HCT116 (cell line): ENCODE results near the gene IL36RN.

Experiments
- ATF3 ChIP-seq: IDR thresholded peaks from 2 replicates; pipeline ENCODE4 v1.6.1; 2012
- EZH2 ChIP-seq: fragments of 200-600 bp; sonication (generic); IDR thresholded peaks from 2 replicates; pipeline ENCODE4 v1.6.1; 2017; ENCODE audit warnings: antibody characterized with exemption, mixed run types
- POLR2A ChIP-seq: IDR thresholded peaks from 2 replicates; pipeline ENCODE4 v1.7.0; 2011; ENCODE audit warnings: borderline replicate concordance; ENCODE audit not compliant: insufficient read depth, insufficient read length; ENCODE audit errors: extremely low read depth
- SP1 ChIP-seq: IDR thresholded peaks from 2 replicates; pipeline ENCODE4 v1.6.1; 2012; ENCODE audit warnings: low read depth
- TF ChIP-seq, protein P1 (sequence below), 3 experiments: fragments of 200-600 bp in 1 of 3; sonication (generic) in 1 of 3; IDR thresholded peaks in 2 of 3; conservative IDR thresholded peaks in 1 of 3; 2 replicates each; pipeline ENCODE4 v1.5.1; 2012 to 2017; ENCODE audit warnings: low read depth in 2 of 3, low read length in 2 of 3, antibody characterized with exemption in 1 of 3, borderline replicate concordance in 1 of 3, control low read depth in 1 of 3, mild to moderate bottlenecking in 1 of 3, mixed read lengths in 1 of 3, mixed run types in 1 of 3, moderate library complexity in 1 of 3; ENCODE audit not compliant: insufficient read depth in 1 of 3

- TF ChIP-seq SP1 (no peak), EZH2 (no peak), ATF3 (no peak), POLR2A (no peak)
- TF ChIP-seq, protein P1, sequence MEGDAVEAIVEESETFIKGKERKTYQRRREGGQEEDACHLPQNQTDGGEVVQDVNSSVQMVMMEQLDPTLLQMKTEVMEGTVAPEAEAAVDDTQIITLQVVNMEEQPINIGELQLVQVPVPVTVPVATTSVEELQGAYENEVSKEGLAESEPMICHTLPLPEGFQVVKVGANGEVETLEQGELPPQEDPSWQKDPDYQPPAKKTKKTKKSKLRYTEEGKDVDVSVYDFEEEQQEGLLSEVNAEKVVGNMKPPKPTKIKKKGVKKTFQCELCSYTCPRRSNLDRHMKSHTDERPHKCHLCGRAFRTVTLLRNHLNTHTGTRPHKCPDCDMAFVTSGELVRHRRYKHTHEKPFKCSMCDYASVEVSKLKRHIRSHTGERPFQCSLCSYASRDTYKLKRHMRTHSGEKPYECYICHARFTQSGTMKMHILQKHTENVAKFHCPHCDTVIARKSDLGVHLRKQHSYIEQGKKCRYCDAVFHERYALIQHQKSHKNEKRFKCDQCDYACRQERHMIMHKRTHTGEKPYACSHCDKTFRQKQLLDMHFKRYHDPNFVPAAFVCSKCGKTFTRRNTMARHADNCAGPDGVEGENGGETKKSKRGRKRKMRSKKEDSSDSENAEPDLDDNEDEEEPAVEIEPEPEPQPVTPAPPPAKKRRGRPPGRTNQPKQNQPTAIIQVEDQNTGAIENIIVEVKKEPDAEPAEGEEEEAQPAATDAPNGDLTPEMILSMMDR (IDR thresholded peaks at IDR 0.05 in 2 of 3, conservative IDR thresholded peaks at IDR 0.05 in 1 of 3; ENCODE audit: borderline replicate concordance in 1 of 3, insufficient read depth in 1 of 3, low read depth in 2 of 3, low read length in 2 of 3), result no peak
These were observed 16.0 kb downstream of the IL36RN start for GRCh38 chr2:113075030-113075429.
